ENCODE results near the gene MEX3D. TPM values are rescaled to one million over a fixed set of nuclear protein-coding genes. Genes with fewer than 3 reads are reported as not detected.

Gene MEX3D
- total and polyA plus RNA-seq, 8 donors, result 2.6 to 21.2 (median 9.1) TPM

DNA sequence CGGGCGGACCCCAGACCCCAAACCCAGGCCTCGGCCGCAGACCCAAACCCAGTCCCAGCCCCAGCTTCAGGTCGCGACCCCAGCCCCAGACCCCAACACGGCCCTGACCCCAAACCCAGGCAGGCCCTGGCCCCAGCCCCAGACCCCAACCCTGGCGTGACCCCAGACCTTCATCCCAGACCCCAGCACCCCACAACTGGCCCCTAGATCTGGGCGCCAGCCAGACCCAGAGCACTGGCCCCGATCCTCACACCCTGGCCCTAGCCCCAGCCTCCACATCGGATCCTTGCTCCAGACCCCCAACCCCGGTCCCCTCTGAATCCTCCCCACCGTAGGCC, 17.1 kb upstream of the MEX3D start:
- Histone ChIP-seq H3K27ac (no peak overlapping the region), H3K4me3 (no peak overlapping the region), H3K36me3 (peaks cover 3 to 23% (median 7%) of the 10 kb centered on the region in 3 donors), H3K27me3 (no peaks in the 10 kb centered on the region), H3K9me3 (no peaks in the 10 kb centered on the region), H3K4me1 (no peaks in the 10 kb centered on the region)
- TF ChIP-seq, protein P1, sequence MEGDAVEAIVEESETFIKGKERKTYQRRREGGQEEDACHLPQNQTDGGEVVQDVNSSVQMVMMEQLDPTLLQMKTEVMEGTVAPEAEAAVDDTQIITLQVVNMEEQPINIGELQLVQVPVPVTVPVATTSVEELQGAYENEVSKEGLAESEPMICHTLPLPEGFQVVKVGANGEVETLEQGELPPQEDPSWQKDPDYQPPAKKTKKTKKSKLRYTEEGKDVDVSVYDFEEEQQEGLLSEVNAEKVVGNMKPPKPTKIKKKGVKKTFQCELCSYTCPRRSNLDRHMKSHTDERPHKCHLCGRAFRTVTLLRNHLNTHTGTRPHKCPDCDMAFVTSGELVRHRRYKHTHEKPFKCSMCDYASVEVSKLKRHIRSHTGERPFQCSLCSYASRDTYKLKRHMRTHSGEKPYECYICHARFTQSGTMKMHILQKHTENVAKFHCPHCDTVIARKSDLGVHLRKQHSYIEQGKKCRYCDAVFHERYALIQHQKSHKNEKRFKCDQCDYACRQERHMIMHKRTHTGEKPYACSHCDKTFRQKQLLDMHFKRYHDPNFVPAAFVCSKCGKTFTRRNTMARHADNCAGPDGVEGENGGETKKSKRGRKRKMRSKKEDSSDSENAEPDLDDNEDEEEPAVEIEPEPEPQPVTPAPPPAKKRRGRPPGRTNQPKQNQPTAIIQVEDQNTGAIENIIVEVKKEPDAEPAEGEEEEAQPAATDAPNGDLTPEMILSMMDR (IDR thresholded peaks at IDR 0.05), result no peak
- WGBS, 2 donors, result 83 to 92% methylated on average over 10 to 13 of the region's 13 CpGs
- ATAC-seq, result no peak
- peak in 1 of 6 donors; percentile 72 for DNase-seq
- intact Hi-C loops (cut with DNase I), result no loop called here
- FAIRE-seq, result no peak

DNA sequence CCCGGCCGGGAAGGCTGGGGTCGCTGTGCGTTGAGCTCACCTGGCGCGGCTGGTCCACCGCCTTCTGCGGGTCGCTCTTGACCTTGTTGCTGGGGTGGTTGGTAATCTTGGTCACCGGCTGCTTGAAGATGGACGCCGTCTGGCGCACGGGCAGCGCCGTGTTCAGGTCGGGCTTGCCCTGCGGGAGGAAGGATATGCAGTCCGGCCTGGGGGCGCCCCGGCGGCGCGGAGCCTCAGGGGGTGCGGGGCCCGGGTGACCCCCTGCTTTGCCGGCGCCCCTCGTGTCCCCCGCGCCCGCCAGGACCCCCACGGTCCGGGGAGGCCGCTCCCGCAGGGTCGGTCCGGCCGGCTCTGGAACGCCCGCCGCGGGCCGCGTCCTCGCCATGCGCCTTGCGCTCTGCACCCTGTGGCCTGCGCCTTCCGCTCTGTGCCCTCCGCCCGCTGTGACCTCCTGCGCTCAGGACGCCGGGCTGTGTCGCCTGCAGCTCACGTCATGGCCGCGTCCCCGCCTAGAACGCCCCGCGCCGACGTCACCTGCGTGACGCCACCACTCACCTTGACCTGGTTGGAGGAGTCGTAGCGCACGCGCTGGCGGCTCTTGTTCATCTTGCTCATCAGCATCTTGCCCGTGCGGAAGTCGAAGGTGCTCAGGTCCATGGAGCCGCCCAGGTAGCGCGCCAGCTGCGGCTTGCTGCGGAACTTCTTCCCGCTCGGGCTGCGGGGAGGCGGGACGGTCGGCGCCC, 16.5 kb upstream of the MEX3D start:
- Histone ChIP-seq H3K4me3 (no peak overlapping the region), H3K27ac (no peak overlapping the region), H3K4me1 (no peaks in the 10 kb centered on the region), H3K27me3 (no peaks in the 10 kb centered on the region), H3K36me3 (peaks cover 3 to 23% (median 9%) of the 10 kb centered on the region in 3 donors), H3K9me3 (no peaks in the 10 kb centered on the region)
- intact Hi-C loops (cut with DNase I), result no loop called here
- 93 to 95% methylated on average over 60 to 87 of the region's 87 CpGs for WGBS, 2 donors
- TF ChIP-seq, protein P1 (IDR thresholded peaks at IDR 0.05), result no peak
- ATAC-seq (no peak), FAIRE-seq (no peak), DNase-seq (peak in 1 of 6 donors; percentile 69)

DNA sequence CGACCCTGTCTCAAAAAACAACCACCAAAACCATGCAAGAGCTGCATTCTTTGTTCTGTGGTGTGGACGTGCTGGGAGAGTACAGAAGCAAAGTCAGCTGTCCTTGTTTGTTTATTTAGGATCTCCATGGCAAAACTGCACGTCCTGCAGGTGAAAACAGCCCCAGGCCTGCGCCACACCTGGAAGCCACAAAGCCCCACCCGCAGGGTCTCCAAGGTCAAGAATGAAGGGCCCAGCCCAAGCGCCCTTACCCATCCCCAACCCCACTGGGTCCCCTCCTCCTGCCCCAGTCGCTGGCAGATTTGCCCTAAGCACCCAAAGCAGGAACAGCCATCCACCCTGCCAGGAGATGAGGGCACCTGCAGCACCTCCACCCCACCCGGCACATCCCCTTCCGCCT, 14.1 kb upstream of the MEX3D start:
- Histone ChIP-seq H3K4me1 (no peaks in the 10 kb centered on the region), H3K4me3 (no peak overlapping the region), H3K36me3 (peaks cover 3 to 28% (median 16%) of the 10 kb centered on the region in 3 donors), H3K27me3 (no peaks in the 10 kb centered on the region), H3K27ac (no peak overlapping the region), H3K9me3 (no peaks in the 10 kb centered on the region)
- 75 to 76% methylated on average over 9 of the region's 9 CpGs for WGBS, 2 donors
- TF ChIP-seq, protein P1 (IDR thresholded peaks at IDR 0.05), result no peak
- DNase-seq (no peak), FAIRE-seq (no peak), ATAC-seq (no peak)
- intact Hi-C loops (cut with DNase I), result no loop called here

DNA sequence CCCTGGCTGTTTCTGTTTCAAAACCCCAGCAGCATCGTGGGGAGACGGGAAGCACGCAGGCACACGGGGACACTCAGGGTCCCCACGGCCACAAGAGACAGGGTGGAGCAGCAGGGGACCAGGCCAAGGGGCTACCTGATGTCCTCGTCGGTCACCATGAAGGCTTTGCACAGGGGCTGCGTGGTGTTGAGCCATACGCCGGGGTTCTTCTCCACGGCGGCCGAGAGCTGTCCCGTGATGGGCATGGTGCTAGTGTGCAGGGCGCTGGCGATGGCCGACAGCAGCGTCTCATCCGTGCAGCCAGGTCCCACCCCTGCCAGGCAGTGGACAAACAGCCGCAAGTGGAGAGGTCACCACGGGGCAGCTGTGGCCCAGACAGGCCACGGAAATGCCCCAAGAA, 12.8 kb upstream of the MEX3D start:
- Histone ChIP-seq H3K27ac (no peak overlapping the region), H3K4me1 (no peaks in the 10 kb centered on the region), H3K4me3 (no peak overlapping the region), H3K27me3 (no peaks in the 10 kb centered on the region), H3K36me3 (peaks cover 3 to 28% (median 16%) of the 10 kb centered on the region in 3 donors), H3K9me3 (no peaks in the 10 kb centered on the region)
- DNase-seq, result no peak
- intact Hi-C loops (cut with DNase I), result no loop called here
- ATAC-seq, result no peak
- 92 to 95% methylated on average over 22 of the region's 22 CpGs for WGBS, 2 donors
- TF ChIP-seq, protein P1 (IDR thresholded peaks at IDR 0.05), result no peak
- no peak for FAIRE-seq

DNA sequence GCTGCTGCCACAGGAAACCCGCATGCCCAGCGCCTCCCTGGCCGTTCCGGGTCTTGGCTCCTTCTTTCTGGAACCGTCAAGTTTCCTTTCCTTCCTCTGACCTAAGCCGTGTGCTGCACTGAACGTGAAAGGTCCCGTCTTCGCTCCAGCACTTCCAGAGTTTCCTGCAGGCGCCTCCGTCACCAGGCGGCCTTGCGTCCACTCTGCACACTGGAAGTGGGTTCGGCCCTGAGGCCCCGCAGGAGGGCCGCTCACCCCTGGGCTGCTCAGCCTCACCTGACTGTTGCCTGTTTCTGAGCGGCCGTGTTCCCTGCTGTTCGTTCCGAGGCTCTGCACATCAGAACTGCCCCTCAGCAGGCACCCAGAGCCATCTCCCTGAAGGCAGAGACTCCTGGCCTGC, 12.3 kb upstream of the MEX3D start:
- H3K4me1 ChIP-seq, result no peaks in the 10 kb centered on the region
- H3K36me3 ChIP-seq, result peaks cover 3 to 28% (median 16%) of the 10 kb centered on the region in 3 donors
- ATAC-seq (no peak), FAIRE-seq (no peak), DNase-seq (no peak)
- H3K27ac ChIP-seq, result no peak overlapping the region
- intact Hi-C loops (cut with DNase I), result no loop called here
- H3K4me3 ChIP-seq, result no peak overlapping the region
- no peaks in the 10 kb centered on the region for H3K27me3 ChIP-seq
- WGBS, 2 donors, result 93% methylated on average over 20 of the region's 20 CpGs
- TF ChIP-seq, protein P1 (IDR thresholded peaks at IDR 0.05), result no peak
- no peaks in the 10 kb centered on the region for H3K9me3 ChIP-seq
